PFSK-1 (cell line): ENCODE results near the gene PMFBP1.

ENCODE experiments used
- FOXP2 ChIP-seq: optimal IDR thresholded peaks from 2 replicates; pipeline ENCODE3; 2011; ENCODE audit warnings: borderline replicate concordance, control low read depth, inconsistent platforms; ENCODE audit not compliant: insufficient read depth; ENCODE audit errors: extremely low read length, extremely low read depth
- POLR2AphosphoS5 ChIP-seq: IDR thresholded peaks from 2 replicates; pipeline ENCODE4 v1.6.1; 2012; ENCODE audit warnings: low read depth, mild to moderate bottlenecking, control low read depth, low read length, moderate library complexity
- SIN3A ChIP-seq: IDR thresholded peaks from 2 replicates; pipeline ENCODE4 v1.6.1; 2012; ENCODE audit warnings: mild to moderate bottlenecking, low read length, moderate library complexity, borderline replicate concordance; ENCODE audit not compliant: insufficient read depth
- TAF1 ChIP-seq: IDR thresholded peaks from 2 replicates; pipeline ENCODE4 v1.6.1; 2012; ENCODE audit warnings: low read length, control low read depth, borderline replicate concordance; ENCODE audit not compliant: insufficient read depth
- TF ChIP-seq, protein P1 (sequence below), 2 experiments: IDR thresholded peaks; 2 replicates each; pipeline versions ENCODE4 v1.6.1 to v1.8.0; 2011 to 2012; ENCODE audit warnings: low read depth in 2 of 2, low read length in 2 of 2, control low read depth in 1 of 2, inconsistent platforms in 1 of 2, mild to moderate bottlenecking in 1 of 2, moderate library complexity in 1 of 2; ENCODE audit not compliant: insufficient read depth in 1 of 2

PMFBP1 gene

DNA sequence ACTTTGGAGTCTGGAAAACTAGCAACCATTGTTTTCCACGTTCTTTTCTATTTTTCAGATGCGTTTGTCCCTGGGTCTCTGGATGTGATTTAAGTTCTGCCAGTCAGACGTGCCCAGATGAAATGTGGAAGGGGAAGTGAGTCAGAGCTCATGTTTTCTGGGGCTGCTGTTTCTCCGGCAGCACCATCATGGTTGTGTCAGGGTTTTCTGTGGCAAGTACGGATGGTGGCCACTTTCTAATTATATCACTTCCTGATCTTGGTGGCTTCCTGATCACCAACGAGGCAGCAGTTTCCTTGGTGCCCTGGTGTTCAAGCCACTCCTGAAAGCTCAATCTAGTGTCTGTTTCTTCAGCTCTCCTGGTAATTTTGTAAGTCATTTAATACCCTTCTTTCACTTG, 31.4 kb upstream of the PMFBP1 start:
- TF ChIP-seq, protein P1, sequence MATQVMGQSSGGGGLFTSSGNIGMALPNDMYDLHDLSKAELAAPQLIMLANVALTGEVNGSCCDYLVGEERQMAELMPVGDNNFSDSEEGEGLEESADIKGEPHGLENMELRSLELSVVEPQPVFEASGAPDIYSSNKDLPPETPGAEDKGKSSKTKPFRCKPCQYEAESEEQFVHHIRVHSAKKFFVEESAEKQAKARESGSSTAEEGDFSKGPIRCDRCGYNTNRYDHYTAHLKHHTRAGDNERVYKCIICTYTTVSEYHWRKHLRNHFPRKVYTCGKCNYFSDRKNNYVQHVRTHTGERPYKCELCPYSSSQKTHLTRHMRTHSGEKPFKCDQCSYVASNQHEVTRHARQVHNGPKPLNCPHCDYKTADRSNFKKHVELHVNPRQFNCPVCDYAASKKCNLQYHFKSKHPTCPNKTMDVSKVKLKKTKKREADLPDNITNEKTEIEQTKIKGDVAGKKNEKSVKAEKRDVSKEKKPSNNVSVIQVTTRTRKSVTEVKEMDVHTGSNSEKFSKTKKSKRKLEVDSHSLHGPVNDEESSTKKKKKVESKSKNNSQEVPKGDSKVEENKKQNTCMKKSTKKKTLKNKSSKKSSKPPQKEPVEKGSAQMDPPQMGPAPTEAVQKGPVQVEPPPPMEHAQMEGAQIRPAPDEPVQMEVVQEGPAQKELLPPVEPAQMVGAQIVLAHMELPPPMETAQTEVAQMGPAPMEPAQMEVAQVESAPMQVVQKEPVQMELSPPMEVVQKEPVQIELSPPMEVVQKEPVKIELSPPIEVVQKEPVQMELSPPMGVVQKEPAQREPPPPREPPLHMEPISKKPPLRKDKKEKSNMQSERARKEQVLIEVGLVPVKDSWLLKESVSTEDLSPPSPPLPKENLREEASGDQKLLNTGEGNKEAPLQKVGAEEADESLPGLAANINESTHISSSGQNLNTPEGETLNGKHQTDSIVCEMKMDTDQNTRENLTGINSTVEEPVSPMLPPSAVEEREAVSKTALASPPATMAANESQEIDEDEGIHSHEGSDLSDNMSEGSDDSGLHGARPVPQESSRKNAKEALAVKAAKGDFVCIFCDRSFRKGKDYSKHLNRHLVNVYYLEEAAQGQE (IDR thresholded peaks at IDR 0.05; ENCODE audit: insufficient read depth in 1 of 2, low read depth in 2 of 2, low read length in 2 of 2): no peak
- TF ChIP-seq TAF1: no peak
- TF ChIP-seq POLR2AphosphoS5: no peak
- TF ChIP-seq FOXP2: no peak

DNA sequence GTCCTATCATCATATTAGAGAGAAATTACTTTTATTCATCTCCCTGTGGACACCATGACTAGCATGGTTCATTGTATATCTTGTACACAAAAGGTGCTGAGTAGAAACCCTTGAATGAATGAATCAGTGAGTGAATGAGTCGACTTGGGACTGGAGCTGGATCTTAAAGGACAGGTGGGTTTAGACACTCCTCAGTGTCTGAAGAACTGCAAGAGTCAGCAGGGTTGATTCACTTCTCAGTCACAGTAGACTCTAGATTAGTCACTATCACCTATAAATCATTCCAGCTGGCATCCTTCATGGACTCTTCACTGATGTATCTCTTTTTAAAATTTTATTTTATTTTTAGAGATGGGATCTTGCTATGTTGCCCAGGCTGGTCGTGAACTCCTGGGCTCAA, 30.1 kb upstream of the PMFBP1 start:
- TF ChIP-seq, protein P1 (IDR thresholded peaks at IDR 0.05; ENCODE audit: insufficient read depth in 1 of 2, low read depth in 2 of 2, low read length in 2 of 2): no peak
- TF ChIP-seq POLR2AphosphoS5: no peak
- TF ChIP-seq FOXP2: no peak
- TF ChIP-seq SIN3A: no peak
- TF ChIP-seq TAF1: no peak

GRCh38 chr16:72201387-72201786, 29.4 kb upstream of the PMFBP1 start:
- TF ChIP-seq TAF1 (no peak), SIN3A (no peak), POLR2AphosphoS5 (no peak), FOXP2 (no peak)
- TF ChIP-seq, protein P1 (IDR thresholded peaks at IDR 0.05; ENCODE audit: insufficient read depth in 1 of 2, low read depth in 2 of 2, low read length in 2 of 2): no peak

DNA sequence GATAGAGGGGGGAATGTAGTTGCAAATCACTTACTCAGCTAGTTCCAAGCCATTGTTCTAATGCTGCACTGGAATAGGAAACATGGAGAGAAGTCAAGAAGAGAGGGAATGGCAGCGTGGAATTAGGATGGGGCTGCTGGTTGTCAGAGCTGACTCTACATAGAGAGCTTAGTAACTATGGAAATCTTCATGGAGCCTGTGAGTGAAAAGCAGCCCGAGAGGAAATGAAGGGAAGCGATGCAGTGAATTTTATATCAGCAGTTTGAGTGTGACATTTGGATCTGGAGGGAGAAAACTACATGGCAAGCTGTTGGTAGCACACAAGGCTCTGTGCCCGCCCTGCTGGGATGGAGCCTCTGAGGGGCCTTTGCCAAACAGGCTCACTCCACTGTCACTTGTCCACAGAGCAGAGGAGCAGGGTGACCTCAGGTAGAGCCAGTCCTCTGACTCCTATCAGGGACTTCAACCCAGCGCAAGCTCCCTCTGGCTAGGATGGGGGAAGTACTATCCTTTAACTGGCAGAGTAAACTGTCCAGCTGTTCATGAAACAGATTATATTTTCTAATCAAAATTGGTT, 27.9 kb upstream of the PMFBP1 start:
- TF ChIP-seq FOXP2 (no peak), POLR2AphosphoS5 (no peak), SIN3A (no peak), TAF1 (no peak)
- TF ChIP-seq, protein P1 (IDR thresholded peaks at IDR 0.05; ENCODE audit: insufficient read depth in 1 of 2, low read depth in 2 of 2, low read length in 2 of 2): no peak

- TF ChIP-seq TAF1: no peak
- TF ChIP-seq SIN3A: no peak
- no peak for TF ChIP-seq FOXP2
- TF ChIP-seq POLR2AphosphoS5: no peak
- TF ChIP-seq, protein P1 (IDR thresholded peaks at IDR 0.05; ENCODE audit: insufficient read depth in 1 of 2, low read depth in 2 of 2, low read length in 2 of 2): no peak
Measured at GRCh38 chr16:72198771-72199201, 26.8 kb upstream of the PMFBP1 start.
